GM18507 (cell line): ENCODE measurements around the gene ZDHHC9.

ENCODE experiments used
- DNase-seq: peaks from one replicate; pipeline ENCODE4 v3.0.0; 2011; ENCODE audit warnings: low read depth; ENCODE audit not compliant: insufficient read length; ENCODE audit errors: extremely low spot score
- FAIRE-seq: peaks from 2 replicates; lab custom pipeline; 2011; peaks lifted over from hg19 to GRCh38; lab: Jason Lieb, UNC

Gene ZDHHC9

GRCh38 chrX:129772796-129773431 lies 70.8 kb downstream of the ZDHHC9 start:
- no peak for DNase-seq
- peak; percentile 100 for FAIRE-seq

DNA sequence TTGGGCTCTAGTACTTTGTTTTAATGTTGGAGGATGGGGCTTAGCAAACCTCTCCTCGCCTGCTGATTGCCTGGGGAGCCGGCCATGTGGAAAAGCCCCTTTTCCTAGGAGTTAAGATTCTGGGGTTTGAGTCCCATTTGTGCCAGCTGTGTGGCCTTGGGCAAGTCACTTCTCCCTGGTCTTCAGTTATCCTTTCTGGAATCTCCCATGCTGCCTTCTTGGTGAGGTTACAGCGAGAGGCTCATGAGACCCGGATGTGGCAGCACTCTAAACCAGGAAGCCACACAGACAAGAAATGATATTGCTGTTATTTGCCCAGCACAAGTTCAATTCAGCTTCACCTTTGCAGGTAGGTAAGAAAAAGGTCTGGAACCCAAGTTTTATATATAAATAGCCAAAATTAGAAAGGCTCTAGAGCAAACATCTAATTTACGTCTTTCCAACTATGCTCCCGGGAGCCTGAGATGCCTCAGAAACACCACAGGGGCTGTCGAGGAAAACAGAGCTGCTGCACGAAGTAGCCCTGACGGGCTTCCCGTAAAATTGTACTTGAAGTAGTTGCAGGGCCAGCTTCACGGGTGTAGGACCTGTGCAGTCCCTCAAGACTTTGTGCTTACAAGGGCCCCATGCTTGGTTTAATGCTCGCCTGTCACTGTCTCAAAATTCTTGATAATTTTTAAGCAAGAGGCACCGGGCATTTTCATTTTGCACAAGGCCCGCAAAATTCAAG lies 72.3 kb downstream of the ZDHHC9 start:
- DNase-seq: no peak
- peak; percentile 86 for FAIRE-seq

- DNase-seq (no peak), FAIRE-seq (peak; percentile 99)
These were observed 74.1 kb downstream of the ZDHHC9 start for GRCh38 chrX:129769467-129770154.

DNA sequence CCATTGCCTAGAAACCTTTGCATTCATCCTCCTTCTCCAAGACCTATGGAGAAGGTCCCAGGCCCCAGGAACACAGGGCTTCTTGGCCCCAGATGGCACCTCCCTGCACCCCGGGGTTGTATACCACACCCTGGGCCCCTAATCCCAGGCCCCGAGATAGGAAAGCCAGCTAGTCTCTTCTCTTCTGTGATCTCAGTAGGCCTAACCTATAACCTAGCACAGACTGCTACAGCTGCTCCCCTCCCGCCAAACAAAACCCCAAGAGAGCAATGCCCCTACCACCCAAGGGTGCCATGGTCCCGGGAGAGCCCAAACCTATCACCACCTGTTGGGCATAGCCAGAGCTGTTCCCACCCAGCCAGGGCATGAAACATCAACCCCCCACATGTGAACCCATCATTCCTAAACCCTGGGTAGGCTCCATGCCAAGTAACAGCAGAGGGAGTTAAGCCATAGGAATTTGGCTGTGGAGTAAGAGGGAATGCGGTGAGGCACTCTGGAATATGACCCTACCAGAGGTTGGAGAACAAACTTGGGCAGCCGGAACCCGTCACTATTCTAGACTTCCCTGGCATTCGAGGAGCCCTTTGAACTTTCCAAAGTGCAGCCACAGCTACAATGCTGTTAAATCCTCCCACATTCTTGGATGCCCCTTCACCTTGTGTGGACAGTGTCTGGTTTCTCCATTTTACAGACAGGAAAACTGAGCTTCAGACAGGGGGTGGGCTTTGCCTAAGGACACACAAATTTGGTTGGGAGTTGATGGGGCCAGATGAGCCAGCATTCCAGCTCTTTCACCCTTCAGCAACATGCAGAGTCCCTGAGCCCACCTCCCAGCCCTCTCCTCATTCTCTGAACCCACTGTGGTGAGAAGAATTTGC lies 74.9 kb downstream of the ZDHHC9 start:
- DNase-seq (no peak), FAIRE-seq (no peak)

DNA sequence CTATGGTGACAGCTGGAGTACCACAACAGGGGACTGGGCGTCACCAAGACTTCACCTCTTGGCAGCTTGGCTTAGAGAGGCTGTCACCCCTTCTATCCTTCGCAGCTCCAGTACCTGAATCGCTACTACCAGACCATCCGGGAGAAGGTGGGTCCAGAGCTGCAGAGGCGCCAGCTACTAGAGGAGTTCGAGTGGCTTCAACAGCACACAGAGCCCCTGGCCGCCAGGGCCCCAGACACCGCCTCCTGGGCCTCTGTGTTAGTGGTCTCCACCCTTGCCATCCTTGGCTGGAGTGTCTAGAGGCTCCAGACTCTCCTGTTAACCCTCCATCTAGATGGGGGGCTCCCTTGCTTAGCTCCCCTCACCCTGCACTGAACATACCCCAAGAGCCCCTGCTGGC lies 75.5 kb downstream of the ZDHHC9 start:
- DNase-seq: no peak
- no peak for FAIRE-seq

DNA sequence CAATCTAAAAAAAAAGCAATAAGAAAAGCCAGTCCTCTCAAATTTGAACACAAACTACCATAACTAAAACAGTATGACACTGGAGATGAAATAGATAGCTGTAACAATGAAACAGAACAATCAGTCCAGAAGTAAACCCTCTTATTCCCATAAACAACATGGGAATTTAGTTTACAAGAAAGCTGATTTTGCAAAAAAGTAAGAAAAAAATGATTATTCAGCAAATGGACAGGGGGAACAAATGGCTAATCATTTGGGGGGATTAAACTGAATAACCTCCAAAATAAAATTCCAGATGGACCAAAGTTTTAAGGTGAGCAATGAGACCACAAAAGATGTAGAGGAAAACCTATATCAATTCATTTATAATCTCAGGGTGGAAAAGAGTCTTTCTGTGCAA lies 80.0 kb downstream of the ZDHHC9 start:
- FAIRE-seq: peak; percentile 57
- DNase-seq: no peak

GRCh38 chrX:129762448-129762847 lies 81.2 kb downstream of the ZDHHC9 start:
- no peak for DNase-seq
- FAIRE-seq: no peak

GRCh38 chrX:129761596-129761995 lies 82.1 kb downstream of the ZDHHC9 start:
- FAIRE-seq (no peak), DNase-seq (no peak)

DNA sequence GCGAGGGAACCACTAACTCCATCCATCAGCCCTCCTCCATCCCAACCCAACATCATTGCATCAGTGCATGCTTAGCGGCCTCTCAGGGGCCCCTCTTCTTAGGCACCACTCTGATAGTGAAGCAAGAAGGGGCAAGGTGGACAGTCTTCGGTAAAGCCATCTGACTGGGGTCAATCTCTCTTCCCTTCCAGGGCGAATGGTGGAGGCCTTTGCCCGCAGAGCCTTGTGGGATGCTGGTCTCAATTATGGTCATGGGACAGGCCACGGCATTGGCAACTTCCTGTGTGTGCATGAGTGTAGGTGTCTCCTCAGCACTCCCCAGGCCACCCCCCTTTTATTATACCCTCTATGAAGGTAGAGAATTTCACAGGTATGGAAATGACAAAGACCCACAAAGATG lies 82.7 kb downstream of the ZDHHC9 start:
- FAIRE-seq: no peak
- DNase-seq: no peak

DNA sequence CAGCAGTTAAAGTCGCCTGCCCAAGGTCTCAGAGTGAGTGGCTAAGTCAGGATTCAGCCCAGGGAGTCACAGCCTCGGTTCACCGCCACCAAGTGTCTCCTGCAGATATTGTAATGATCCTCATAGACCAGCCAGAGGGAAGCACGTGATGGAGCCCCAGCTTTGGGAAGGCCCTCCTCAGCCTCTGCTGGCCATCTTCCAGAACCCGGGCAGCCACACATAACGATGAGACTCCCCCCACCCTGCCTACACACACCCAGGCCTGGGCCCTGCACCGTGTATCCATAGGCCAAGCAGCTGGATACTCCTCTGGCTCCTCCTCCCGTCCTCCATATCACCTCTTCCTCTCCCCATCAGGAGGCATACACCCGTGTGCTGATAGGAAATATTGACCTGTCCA lies 83.5 kb downstream of the ZDHHC9 start:
- no peak for FAIRE-seq
- no peak for DNase-seq

GRCh38 chrX:129759576-129760061 lies 84.1 kb downstream of the ZDHHC9 start:
- FAIRE-seq (peak; percentile 80), DNase-seq (no peak)

DNA sequence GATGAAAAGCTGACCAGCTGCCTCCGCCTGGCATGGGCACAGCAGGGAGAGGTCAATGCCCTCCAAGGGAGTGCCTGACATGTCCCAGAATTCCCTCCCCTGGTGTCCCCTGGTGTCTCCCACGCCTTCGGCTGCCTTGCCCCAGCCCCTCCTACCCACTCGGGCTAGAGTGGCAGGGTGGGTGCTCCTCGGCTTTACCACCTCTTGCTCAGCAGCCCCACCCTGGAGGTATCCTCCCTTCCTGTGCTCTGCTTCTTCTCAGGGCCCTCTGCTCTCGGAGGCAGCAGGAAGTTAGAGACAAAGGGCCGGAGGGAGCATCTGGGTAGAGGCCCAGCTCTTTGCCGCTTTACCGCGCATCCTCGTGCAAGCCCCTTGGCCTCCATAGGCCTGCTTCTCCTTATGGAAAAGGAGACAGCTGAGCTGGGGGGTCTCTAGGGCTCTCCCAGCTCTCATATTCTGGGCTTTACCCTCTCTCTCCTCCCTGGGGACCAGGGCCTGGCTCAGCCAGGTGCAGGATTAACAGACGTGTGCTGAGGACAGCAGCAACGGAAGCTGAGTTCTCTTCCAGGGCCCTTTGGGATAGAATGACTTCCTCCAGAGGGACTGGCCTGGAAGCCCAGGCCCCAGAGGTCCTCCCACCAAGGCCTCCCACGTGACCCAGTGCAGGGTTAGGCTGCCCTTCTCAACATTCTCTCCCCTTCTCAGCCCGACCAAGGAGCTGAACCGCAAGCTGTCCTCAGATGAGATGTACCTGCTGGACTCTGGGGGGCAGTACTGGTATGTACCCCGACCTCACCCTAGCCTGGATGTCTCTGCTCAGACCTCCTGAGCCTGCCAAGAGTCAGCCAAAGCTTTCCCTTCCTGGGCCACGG lies 87.7 kb downstream of the ZDHHC9 start:
- no peak for DNase-seq
- peak; percentile 85 for FAIRE-seq

- peak; percentile 61 for FAIRE-seq
These were observed 89.3 kb downstream of the ZDHHC9 start for GRCh38 chrX:129754056-129755024.

More at GRCh38 chrX:129754056-129755024, 89.3 kb downstream of the ZDHHC9 start:
- no peak for DNase-seq
